Body of pancreas (tissue), 4 donors: ENCODE results near the gene CORO1C.

Experiments used
- CTCF ChIP-seq, 7 experiments: fragments of 450-650 bp in 4 of 7; fragments of 200-600 bp in 3 of 7; sonication (generic) in 3 of 7; IDR thresholded peaks; one replicate each; pipeline ENCODE4 v1.5.1; 2016 to 2019; ENCODE audit warnings: antibody characterized with exemption in 7 of 7
- POLR2A ChIP-seq, 3 donors: fragments of 450-650 bp; IDR thresholded peaks; one replicate each; pipeline ENCODE4 v1.6.1; 2016; ENCODE audit warnings: antibody characterized with exemption in 3 of 3, mild to moderate bottlenecking in 2 of 3

GRCh38 chr12:108731866-108732461 lies 646 bp upstream of the CORO1C start:
- TF ChIP-seq CTCF (IDR thresholded peaks at IDR 0.05) (no peak), POLR2A (IDR thresholded peaks at IDR 0.05) (peak in 2 of 3 donors; percentile 82 to 84)
